ENCODE results near the gene SOX13.
"Not testable (repeated sequence)": the region's sequence is repeated elsewhere in the genome, so short reads cannot be mapped to it uniquely, and the experiment has no call there.

Gene SOX13

GRCh38 chr1:204072931-204073836, at the start of gene SOX13:
Gene SOX13 (plus strand): TSS chr1:204073115. CDS start chr1:204112916, 39,801 bp downstream.
- DNase-seq: peak; percentile 81

DNA sequence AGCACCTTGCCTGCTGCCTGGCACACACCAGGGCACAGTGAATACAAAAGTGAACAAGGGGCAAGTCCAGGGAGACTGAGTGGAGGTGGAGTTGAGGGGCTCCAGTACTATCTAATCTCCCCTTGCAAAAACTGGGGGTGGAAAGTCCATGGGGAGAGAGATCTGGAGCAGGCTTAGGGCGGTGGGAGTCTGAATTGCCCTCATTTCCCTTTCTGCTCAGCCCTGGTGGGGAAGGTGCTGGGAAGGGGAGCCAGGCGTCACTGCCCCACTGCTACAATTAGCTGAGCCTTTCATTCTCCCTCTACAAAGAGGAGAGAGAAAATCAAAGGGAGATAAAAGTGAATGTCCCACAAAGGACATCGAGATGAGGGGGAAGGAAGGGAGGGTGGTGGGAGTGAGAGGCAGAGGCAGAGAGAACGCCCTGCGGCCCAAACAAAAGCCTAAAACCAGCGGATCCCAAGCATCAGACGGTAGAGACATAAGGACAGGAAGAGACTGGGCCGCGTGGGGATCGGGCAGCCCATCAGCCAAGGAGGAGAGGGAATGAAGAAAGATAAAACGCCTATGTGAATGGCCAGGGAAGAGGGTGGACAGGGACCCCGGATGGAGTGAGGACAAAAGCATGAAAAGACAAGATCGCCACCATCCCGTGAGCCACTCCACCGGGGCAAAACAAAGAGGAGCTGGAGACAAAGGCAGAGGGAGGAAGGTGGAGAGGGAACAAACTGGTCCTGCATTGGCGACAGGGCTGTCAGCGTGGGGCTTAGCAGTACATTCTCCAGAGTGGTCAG, 46.8 kb upstream of the SOX13 start:
- no peak for DNase-seq

DNA sequence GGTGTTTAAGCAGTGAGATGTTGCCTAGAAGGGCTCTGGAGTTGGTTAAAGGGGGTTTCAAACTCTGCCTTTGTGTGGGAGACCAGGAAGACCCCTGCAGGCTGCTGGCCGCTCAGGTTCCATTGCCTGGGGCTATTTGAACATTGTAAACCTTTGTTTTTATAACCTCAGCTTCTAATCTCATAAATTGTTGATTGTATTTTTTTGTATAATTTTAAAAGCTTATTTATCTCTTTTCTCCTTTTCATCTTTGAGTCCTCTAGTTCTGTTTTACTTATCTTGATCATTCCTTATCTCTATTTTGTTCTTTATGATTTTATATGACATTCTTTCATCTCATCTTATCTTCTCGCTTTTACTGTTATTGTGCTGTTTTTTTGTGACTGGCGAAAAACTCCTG, 45.5 kb upstream of the SOX13 start:
- DNase-seq: no peak

DNA sequence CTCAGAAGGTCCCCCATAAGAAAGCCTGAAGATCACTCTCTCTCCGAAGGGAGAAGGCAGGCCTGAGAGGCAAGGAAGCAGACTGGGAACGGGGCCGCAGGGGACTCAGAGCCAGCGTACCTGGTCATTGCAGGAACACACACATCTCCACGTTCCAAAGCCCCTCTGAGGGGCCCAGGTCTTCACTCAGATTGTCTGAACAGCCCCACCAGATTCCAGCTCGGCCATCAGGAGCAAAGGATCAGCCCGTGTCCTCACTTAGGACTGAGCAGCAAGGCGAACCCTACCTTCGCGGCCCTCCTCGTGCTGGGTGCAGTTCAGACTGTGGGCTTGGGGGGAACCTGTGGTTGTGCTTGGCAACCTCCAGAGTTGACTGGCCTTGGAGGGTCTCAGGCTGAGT, 43.9 kb upstream of the SOX13 start:
- no peak for DNase-seq

DNA sequence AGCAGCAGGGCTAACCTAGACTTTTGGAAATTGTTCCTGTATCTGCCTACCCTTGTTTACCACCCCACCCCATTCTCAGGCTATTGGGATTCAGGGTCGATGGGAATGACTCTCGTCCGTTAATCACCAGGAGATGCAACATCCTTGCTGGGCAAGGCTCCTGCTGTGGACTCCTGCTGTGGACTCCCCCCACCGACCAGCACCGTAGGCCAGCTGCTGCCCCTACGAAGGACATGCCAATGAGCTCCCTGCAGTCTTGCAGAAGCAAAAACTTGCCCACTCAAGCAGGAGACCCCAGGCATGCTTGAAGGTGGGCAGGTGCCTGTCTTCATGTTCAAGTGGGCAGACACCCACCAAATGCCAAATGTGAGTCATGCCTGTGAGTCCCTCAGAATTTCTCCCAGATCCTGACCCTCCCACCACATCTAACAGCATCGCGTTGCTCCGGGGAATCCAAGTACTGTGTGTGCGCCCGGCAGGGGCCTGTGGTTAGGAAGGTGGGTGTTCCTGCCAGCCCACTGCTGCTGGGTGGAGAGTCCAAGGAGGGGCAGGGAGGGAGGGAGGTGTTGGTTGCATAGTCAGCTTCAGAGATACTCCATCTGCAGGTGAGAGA, 41.7 kb upstream of the SOX13 start:
- DNase-seq: no peak

- DNase-seq: no peak
Measured at GRCh38 chr1:204032642-204033235, 40.2 kb upstream of the SOX13 start.

DNA sequence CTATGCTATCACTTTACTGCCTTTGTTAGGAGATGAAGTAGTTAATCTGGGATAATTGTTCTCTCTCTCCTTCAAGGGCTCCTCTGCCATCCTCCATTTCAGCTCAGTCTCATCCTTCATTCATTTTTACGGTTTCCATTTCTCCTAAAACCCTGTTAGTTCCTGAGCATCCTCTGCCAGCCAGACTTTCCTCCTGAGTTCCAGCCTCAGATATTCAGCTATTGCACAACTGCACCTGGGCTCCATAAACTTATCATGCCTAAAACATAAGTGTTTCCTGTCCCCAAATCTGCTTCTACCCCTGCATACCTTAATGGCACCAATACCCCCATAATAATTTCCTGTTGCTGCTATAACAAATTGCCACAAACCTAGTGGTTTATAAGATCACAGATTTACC, 39.6 kb upstream of the SOX13 start:
- DNase-seq: no peak

- DNase-seq: no peak
Measured at GRCh38 chr1:204036882-204037655, 35.8 kb upstream of the SOX13 start.

DNA sequence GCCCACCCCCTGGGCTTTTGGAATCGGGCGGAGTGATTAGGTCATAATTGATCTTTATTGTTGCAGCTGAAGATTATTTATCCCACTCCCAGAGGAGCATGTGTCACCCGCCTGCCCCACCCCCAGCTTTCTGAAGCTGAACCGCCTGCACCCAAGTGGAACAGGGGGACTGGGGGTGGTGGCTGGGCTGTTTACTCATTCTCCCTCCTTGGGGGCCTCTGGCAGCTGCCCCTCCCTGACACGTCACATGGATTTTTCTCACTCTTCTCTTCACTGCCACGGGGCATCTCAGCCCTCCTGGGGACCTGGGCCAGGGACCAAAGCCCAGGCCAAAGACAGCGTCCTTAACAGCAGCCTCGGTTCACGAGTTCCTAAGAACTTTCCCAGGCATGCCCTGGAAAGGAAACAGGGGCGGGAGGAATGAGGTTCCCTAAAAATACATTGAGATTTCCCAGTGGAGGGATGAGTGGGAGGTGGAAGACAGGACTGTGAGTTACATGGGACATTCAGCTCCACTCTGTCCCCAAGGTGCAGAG, 31.6 kb upstream of the SOX13 start:
- DNase-seq: peak; percentile 84

- no peak for DNase-seq
Measured at GRCh38 chr1:204041803-204042505, 31.0 kb upstream of the SOX13 start.

DNA sequence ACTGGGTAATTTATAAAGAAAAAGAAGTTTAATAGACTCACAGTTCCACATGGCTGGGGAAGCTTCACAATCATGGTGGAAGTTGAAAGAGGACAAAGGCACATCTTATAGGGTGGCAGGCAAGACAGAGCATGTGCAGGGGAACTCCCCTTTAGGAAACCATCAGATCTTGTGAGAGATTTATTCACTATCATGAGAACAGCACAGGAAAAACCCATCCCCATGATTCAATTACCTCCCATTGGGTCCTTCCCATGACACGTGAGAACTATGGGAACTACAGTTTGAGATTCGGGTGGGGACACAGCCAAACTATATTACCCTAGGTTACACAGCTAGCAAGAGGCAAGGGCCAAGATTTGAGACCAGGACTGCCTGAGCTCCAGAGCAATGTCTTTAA, 30.4 kb upstream of the SOX13 start:
- no peak for DNase-seq

- DNase-seq: no peak
Measured at GRCh38 chr1:204043680-204044079, 29.2 kb upstream of the SOX13 start.

GRCh38 chr1:204044448-204044847, 28.5 kb upstream of the SOX13 start:
- no peak for DNase-seq

- no peak for DNase-seq
Measured at GRCh38 chr1:204045430-204045829, 27.5 kb upstream of the SOX13 start.

- DNase-seq: no peak
Measured at GRCh38 chr1:204046346-204046745, 26.6 kb upstream of the SOX13 start.

DNA sequence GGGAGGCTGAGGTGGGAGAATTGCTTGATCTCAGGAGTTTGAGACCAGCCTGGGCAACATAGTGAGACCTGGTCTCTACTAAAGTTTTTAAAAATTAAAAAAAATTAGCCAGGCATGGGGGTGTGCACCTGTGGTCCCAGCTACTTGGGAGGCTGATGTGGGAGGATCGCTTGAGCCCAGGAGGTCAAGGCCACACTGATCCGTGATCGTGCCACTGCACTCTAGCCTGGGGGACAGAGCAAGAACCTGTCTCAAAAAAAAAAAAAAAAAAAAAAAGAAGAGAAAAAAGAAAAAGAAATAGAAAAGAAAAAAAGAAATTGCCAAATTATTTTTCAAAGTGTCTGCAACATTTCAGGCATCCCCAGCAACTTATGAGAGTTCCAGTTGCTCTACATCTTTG, 24.1 kb upstream of the SOX13 start:
- not testable (repeated sequence) for DNase-seq

GRCh38 chr1:204051258-204051657, 21.7 kb upstream of the SOX13 start:
- DNase-seq: no peak

GRCh38 chr1:204051718-204052117, 21.2 kb upstream of the SOX13 start:
- no peak for DNase-seq

DNA sequence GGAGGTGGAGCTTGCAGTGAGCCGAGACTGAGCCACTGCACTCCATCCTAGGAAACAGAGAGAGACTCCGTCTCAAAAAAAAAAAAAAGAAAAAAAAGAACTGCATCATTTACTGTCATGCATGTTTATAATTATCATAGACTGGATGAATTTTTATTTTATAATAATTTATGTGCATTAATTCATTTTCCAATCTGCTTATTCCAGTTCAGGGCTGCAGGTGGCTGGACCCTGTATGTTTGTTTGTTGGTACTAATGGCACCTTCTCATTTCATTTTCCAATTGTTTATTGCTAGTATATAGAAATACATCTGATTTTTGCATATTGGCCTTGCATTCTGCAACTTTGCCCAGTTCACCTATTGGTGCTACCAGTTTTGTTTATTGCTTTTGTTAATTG, 19.0 kb upstream of the SOX13 start:
- no peak for DNase-seq

- DNase-seq: no peak
Measured at GRCh38 chr1:204059970-204060369, 12.9 kb upstream of the SOX13 start.

GRCh38 chr1:204062106-204062505, 10.8 kb upstream of the SOX13 start:
- no peak for DNase-seq

Measured in T1000 (cell line).